Naive thymus-derived CD4-positive, alpha-beta T cell (primary cell): ENCODE measurements around the gene ENTPD5. TPM values are rescaled to one million over a fixed set of nuclear protein-coding genes. Genes with fewer than 3 reads are reported as not detected.
"Not testable (repeated sequence)": the region's sequence is repeated elsewhere in the genome, so short reads cannot be mapped to it uniquely, and the experiment has no call there.

Experiments
- ATAC-seq: fragments of 150-1000 bp; cut with Tn5 transposase; 2 replicates; pipeline ENCODE4 v1.10.0; 2021; ENCODE audit warnings: mild to moderate bottlenecking, moderate library complexity
- CTCF ChIA-PET: fragments of 350-600 bp; sonication (Branson Sonifier 250); formaldehyde crosslinking; loops from one replicate; lab custom pipeline; 2021; ENCODE audit warnings: antibody characterized with exemption; lab: Charles Lee
- POLR2A ChIA-PET: fragments of 350-600 bp; sonication (Branson Sonifier 250); formaldehyde crosslinking; loops from one replicate; lab custom pipeline; 2021; ENCODE audit warnings: antibody characterized with exemption, inconsistent platforms; lab: Charles Lee
- DNase-seq, 9 donors: peaks; one replicate each; pipeline versions ENCODE4 v3.0.0 to v3.0.0-alpha.2; 2020 to 2022; ENCODE audit warnings: mixed read lengths in 1 of 9
- H3K27ac ChIP-seq: one replicate; pipeline ENCODE4 v1.7.0; 2013; ENCODE audit warnings: mild to moderate bottlenecking, low read depth, low read length, moderate library complexity
- H3K27me3 ChIP-seq, 2 donors: one replicate each; pipeline ENCODE4 v1.7.0; 2013; ENCODE audit warnings: low read length in 2 of 2, mild to moderate bottlenecking in 2 of 2, moderate library complexity in 2 of 2; ENCODE audit not compliant: control insufficient read depth in 2 of 2, insufficient read depth in 2 of 2
- H3K36me3 ChIP-seq, 3 experiments: 1 replicate in 2 of 3; 2 replicates in 1 of 3; pipeline ENCODE4 v1.7.0; 2013; ENCODE audit warnings: low read length in 3 of 3, mild to moderate bottlenecking in 3 of 3, moderate library complexity in 1 of 3; ENCODE audit not compliant: insufficient read depth in 3 of 3, control insufficient read depth in 2 of 3
- H3K4me1 ChIP-seq, 2 donors: one replicate each; pipeline ENCODE4 v1.7.0; 2013; ENCODE audit warnings: low read length in 2 of 2, mild to moderate bottlenecking in 2 of 2, moderate library complexity in 1 of 2; ENCODE audit not compliant: control insufficient read depth in 2 of 2, insufficient read depth in 2 of 2
- H3K4me3 ChIP-seq: 2 replicates; pipeline ENCODE4 v1.7.0; 2013; ENCODE audit warnings: mild to moderate bottlenecking, low read length
- H3K9me3 ChIP-seq, 3 experiments: 1 replicate in 2 of 3; 2 replicates in 1 of 3; pipeline ENCODE4 v1.7.0; 2013; ENCODE audit warnings: low read length in 3 of 3; ENCODE audit not compliant: control insufficient read depth in 2 of 3
- H3K27ac Mint-ChIP-seq, 9 donors: one replicate each; pipeline ENCODE4 v1.8.0; 2020 to 2022; ENCODE audit warnings: mixed read lengths in 9 of 9, mild to moderate bottlenecking in 8 of 9, moderate library complexity in 5 of 9, inconsistent platforms in 2 of 9
- H3K27me3 Mint-ChIP-seq, 5 donors: one replicate each; pipeline ENCODE4 v1.8.0; 2021 to 2022; ENCODE audit warnings: mixed read lengths in 5 of 5, mild to moderate bottlenecking in 1 of 5
- H3K36me3 Mint-ChIP-seq, 5 donors: one replicate each; pipeline ENCODE4 v1.8.0; 2020 to 2022; ENCODE audit warnings: mixed read lengths in 5 of 5, mild to moderate bottlenecking in 3 of 5, inconsistent platforms in 1 of 5
- H3K4me1 Mint-ChIP-seq, 7 donors: one replicate each; pipeline ENCODE4 v1.8.0; 2020 to 2022; ENCODE audit warnings: mixed read lengths in 7 of 7, mild to moderate bottlenecking in 3 of 7, inconsistent platforms in 1 of 7
- H3K4me3 Mint-ChIP-seq, 10 donors: one replicate each; pipeline ENCODE4 v1.8.0; 2020 to 2022; ENCODE audit warnings: mild to moderate bottlenecking in 10 of 10, mixed read lengths in 10 of 10, moderate library complexity in 6 of 10, inconsistent platforms in 2 of 10
- H3K9me3 Mint-ChIP-seq, 11 donors: one replicate each; pipeline ENCODE4 v1.8.0; 2020 to 2022; ENCODE audit warnings: mixed read lengths in 11 of 11, mild to moderate bottlenecking in 4 of 11, inconsistent platforms in 1 of 11, moderate library complexity in 1 of 11
- intact Hi-C, 2 donors: fragments of 100-400 bp; cut with micrococcal nuclease; formaldehyde crosslinking; loops; one replicate each; pipeline ENCODE4 v1.15.1; 2023
- polyA plus RNA-seq, 2 donors: library from polyadenylated mRNA; unstranded; fragments of 300-500 nt; fragmentation: Illumina TruSeq; gene quantifications; one replicate each; pipeline ENCODE4 v1.2.3, GENCODE V29; 2021
- total RNA-seq, 6 experiments: library from RNA in 5 of 6; stranded (reverse) in 5 of 6; gene quantifications; 1 replicate in 5 of 6; 2 replicates in 1 of 6; pipeline ENCODE4 v1.2.3 and lab custom pipeline; 2021 to 2026

ENTPD5 gene
- total and polyA plus RNA-seq, 7 experiments from 2014 or later: 4.2 to 17.1 (median 9.5) TPM

GRCh38 chr14:74014299-74014698 lies 4.8 kb downstream of the ENTPD5 start:
- DNase-seq (no peak), ATAC-seq (no peak)
- intact Hi-C loops: no loop called here
- CTCF ChIA-PET: no interaction called here
- H3K4me1 Mint-ChIP-seq: peaks cover 3 to 19% (median 9%) of the 10 kb centered on the region in 7 donors
- Histone ChIP-seq H3K27me3 (no peaks in the 10 kb centered on the region), H3K27ac (no peak overlapping the region), H3K9me3 (no peaks in the 10 kb centered on the region), H3K36me3 (peaks cover 0 to 21% (median 0%) of the 10 kb centered on the region in 3 experiments), H3K4me1 (no peaks in the 10 kb centered on the region), H3K4me3 (no peak overlapping the region)
- no peaks in the 10 kb centered on the region for H3K27me3 Mint-ChIP-seq
- no peaks in the 10 kb centered on the region for H3K9me3 Mint-ChIP-seq
- POLR2A ChIA-PET: no interaction called here
- peaks cover 0 to 15% (median 6%) of the 10 kb centered on the region in 5 donors for H3K36me3 Mint-ChIP-seq
- H3K4me3 Mint-ChIP-seq: no peak overlapping the region
- no peak overlapping the region for H3K27ac Mint-ChIP-seq

DNA sequence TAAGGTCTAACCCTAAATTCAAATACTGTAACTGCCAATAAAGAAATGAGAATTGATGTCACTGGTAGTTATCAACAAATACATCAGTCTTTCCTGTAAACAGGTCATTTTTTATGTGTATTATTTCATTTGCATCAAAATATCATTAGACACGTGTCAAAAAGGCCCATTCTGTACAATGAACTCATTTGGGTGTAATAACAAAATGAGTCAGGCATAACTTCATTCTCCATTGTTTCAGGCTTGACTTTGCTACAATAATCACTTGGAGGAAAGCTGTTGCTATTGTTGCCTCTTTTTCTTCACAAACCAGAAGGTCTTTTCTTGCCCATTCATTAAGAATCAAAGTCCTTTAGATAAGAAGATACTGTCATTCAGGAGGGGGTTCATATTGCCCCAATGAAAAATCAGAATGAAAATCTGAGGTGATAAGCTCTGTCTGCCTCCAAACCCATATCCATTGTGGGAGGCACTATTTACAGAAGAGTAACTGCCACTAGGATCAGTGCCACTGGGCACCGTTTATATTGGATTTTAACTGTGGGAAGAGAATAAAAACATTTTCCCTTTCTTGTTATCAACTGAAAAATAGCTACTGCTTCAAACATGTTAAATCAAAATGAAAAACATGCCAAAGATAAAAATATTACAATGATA lies 10.1 kb downstream of the ENTPD5 start:
- Mint-ChIP-seq H3K4me1 (no peaks in the 10 kb centered on the region), H3K27me3 (no peaks in the 10 kb centered on the region), H3K9me3 (no peaks in the 10 kb centered on the region), H3K4me3 (no peak overlapping the region), H3K36me3 (peaks cover 0 to 26% (median 7%) of the 10 kb centered on the region in 5 donors), H3K27ac (peak overlapping the region in 1 of 9 donors; percentile 55)
- intact Hi-C loops: no loop called here
- no peaks in the 10 kb centered on the region for H3K4me1 ChIP-seq
- ChIA-PET CTCF (no interaction called here), POLR2A (interaction anchor here (0.6 kb wide), 1 partner anchor 159 kb away, joined by 3 read pairs; no protein-coding TSS in a partner anchor)
- no peaks in the 10 kb centered on the region for H3K27me3 ChIP-seq
- H3K36me3 ChIP-seq: peaks cover 0 to 22% (median 0%) of the 10 kb centered on the region in 3 experiments
- H3K27ac ChIP-seq: no peak overlapping the region
- H3K4me3 ChIP-seq: no peak overlapping the region
- DNase-seq: no peak
- ATAC-seq: no peak
- H3K9me3 ChIP-seq: no peaks in the 10 kb centered on the region

DNA sequence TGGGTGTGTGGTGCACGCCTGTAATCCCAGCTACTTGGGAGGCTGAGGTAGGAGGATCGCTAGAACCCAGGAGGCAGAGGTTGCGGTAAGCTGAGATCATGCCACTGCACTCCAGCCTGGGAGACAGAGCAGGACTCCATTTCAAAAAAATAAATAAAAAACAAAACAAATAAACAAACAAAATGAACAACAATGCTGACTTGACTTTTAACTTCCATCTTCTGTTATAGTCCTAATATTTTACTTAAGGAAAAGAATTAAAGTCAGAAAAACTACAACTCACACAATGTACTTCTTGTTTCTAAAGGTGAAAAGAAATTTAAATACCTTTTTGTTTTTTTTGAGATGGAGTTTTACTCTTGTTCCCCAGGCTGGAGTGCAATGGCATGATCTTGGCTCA lies 13.4 kb downstream of the ENTPD5 start:
- H3K4me1 Mint-ChIP-seq, H3K27me3 ChIP-seq, H3K36me3 ChIP-seq, H3K27ac Mint-ChIP-seq, ATAC-seq, H3K4me3 Mint-ChIP-seq, H3K9me3 Mint-ChIP-seq, H3K27ac ChIP-seq, DNase-seq, CTCF ChIA-PET, H3K27me3 Mint-ChIP-seq, POLR2A ChIA-PET, H3K4me1 ChIP-seq, H3K4me3 ChIP-seq, H3K9me3 ChIP-seq, intact Hi-C loops: not testable (repeated sequence)
- peaks cover 0 to 23% (median 10%) of the 10 kb centered on the region in 5 donors for H3K36me3 Mint-ChIP-seq

- no peak overlapping the region for H3K27ac Mint-ChIP-seq
- intact Hi-C loops: no loop called here
- Histone ChIP-seq H3K27me3 (no peaks in the 10 kb centered on the region), H3K4me3 (no peak overlapping the region), H3K9me3 (no peaks in the 10 kb centered on the region), H3K27ac (no peak overlapping the region), H3K4me1 (no peaks in the 10 kb centered on the region), H3K36me3 (no peaks in the 10 kb centered on the region)
- H3K4me1 Mint-ChIP-seq: peaks cover 0 to 6% (median 0%) of the 10 kb centered on the region in 7 donors
- ATAC-seq: no peak
- H3K36me3 Mint-ChIP-seq: peaks cover 0 to 28% (median 15%) of the 10 kb centered on the region in 5 donors
- ChIA-PET POLR2A (no interaction called here), CTCF (no interaction called here)
- H3K9me3 Mint-ChIP-seq: no peaks in the 10 kb centered on the region
- no peak overlapping the region for H3K4me3 Mint-ChIP-seq
- no peaks in the 10 kb centered on the region for H3K27me3 Mint-ChIP-seq
- DNase-seq: no peak
These were observed 20.4 kb downstream of the ENTPD5 start for GRCh38 chr14:73998726-73999125.

DNA sequence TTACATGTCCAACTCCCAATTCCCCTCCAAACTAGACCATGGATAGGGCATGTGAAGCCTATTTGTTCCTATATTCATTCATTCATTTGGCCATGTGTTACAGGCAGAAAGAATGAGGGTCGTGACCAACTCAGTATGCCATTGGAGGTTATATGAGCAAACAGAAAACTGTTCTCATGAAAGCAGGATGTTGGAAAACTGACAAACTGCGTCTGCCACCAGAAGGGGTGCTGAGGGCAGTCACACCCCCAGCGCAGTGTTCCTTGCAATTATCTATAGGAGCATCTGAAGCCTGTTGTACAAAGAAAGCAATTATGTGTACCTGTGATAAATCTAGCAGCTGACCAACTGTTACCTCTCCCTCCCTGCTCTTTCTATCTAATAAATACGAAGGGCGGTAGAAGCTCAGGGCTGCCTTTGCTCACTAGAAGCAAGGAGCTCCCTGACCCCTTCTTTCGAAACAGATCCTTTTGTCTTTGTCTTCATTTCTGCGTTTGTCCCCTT lies 21.1 kb downstream of the ENTPD5 start:
- H3K27me3 ChIP-seq: no peaks in the 10 kb centered on the region
- Mint-ChIP-seq H3K4me1 (peaks cover 0 to 6% (median 0%) of the 10 kb centered on the region in 7 donors), H3K27ac (no peak overlapping the region), H3K36me3 (peaks cover 0 to 22% (median 9%) of the 10 kb centered on the region in 5 donors), H3K9me3 (no peaks in the 10 kb centered on the region), H3K27me3 (no peaks in the 10 kb centered on the region), H3K4me3 (no peak overlapping the region)
- CTCF ChIA-PET: no interaction called here
- POLR2A ChIA-PET: no interaction called here
- intact Hi-C loops: no loop called here
- H3K36me3 ChIP-seq: no peaks in the 10 kb centered on the region
- no peaks in the 10 kb centered on the region for H3K4me1 ChIP-seq
- no peak overlapping the region for H3K4me3 ChIP-seq
- DNase-seq: no peak
- ATAC-seq: no peak
- H3K27ac ChIP-seq: no peak overlapping the region
- no peaks in the 10 kb centered on the region for H3K9me3 ChIP-seq

GRCh38 chr14:73997108-73997943 lies 21.8 kb downstream of the ENTPD5 start:
- H3K36me3 Mint-ChIP-seq: peaks cover 0 to 20% (median 6%) of the 10 kb centered on the region in 5 donors
- H3K27me3 Mint-ChIP-seq: no peaks in the 10 kb centered on the region
- H3K27ac Mint-ChIP-seq: peak overlapping the region in 1 of 9 donors; percentile 22
- no peaks in the 10 kb centered on the region for H3K27me3 ChIP-seq
- no peaks in the 10 kb centered on the region for H3K36me3 ChIP-seq
- DNase-seq (no peak), ATAC-seq (no peak)
- no peaks in the 10 kb centered on the region for H3K4me1 ChIP-seq
- H3K4me3 Mint-ChIP-seq: no peak overlapping the region
- no peaks in the 10 kb centered on the region for H3K9me3 Mint-ChIP-seq
- ChIA-PET POLR2A (no interaction called here), CTCF (interaction anchor here (0.6 kb wide), 1 partner anchor 181 kb away, joined by 4 read pairs; no protein-coding TSS in a partner anchor)
- intact Hi-C loops: no loop called here
- H3K4me3 ChIP-seq: no peak overlapping the region
- no peaks in the 10 kb centered on the region for H3K9me3 ChIP-seq
- no peak overlapping the region for H3K27ac ChIP-seq
- H3K4me1 Mint-ChIP-seq: peaks cover 0 to 6% (median 0%) of the 10 kb centered on the region in 7 donors
